HG03354 (cell line): ENCODE data around the gene PPP4R3A.
"Not testable (repeated sequence)": the region's sequence is repeated elsewhere in the genome, so short reads cannot be mapped to it uniquely, and the experiment has no call there.

Experiments used
- ATAC-seq: cut with Tn5 transposase; IDR thresholded peaks from one replicate; pipeline ENCODE4 v1.9.1; 2021; ENCODE audit warnings: mild to moderate bottlenecking; ENCODE audit not compliant: unreplicated experiment, poor library complexity, severe bottlenecking

The PPP4R3A gene

GRCh38 chr14:91510171-91511042 lies at the start of gene PPP4R3A:
PPP4R3A (minus strand) TSS chr14:91510310; CDS start chr14:91509647, 663 bp downstream.
- ATAC-seq, result peak; percentile 85

- ATAC-seq, result no peak
Observed at GRCh38 chr14:91555531-91555930, 45.4 kb upstream of the PPP4R3A start.

GRCh38 chr14:91554535-91555332 lies 44.6 kb upstream of the PPP4R3A start:
- ATAC-seq, result no peak

- no peak for ATAC-seq
Observed at GRCh38 chr14:91548108-91548507, 38.0 kb upstream of the PPP4R3A start.

- no peak for ATAC-seq
Observed at GRCh38 chr14:91545946-91546716, 36.0 kb upstream of the PPP4R3A start.

- ATAC-seq, result no peak
Observed at GRCh38 chr14:91545204-91545603, 35.1 kb upstream of the PPP4R3A start.

- ATAC-seq, result no peak
Observed at GRCh38 chr14:91536327-91536726, 26.2 kb upstream of the PPP4R3A start.

- not testable (repeated sequence) for ATAC-seq
Observed at GRCh38 chr14:91534059-91534458, 23.9 kb upstream of the PPP4R3A start.

- ATAC-seq, result no peak
Observed at GRCh38 chr14:91533623-91534022, 23.5 kb upstream of the PPP4R3A start.

- ATAC-seq, result no peak
Observed at GRCh38 chr14:91523972-91524371, 13.9 kb upstream of the PPP4R3A start.

- ATAC-seq, result no peak
Observed at GRCh38 chr14:91521061-91521640, 11.0 kb upstream of the PPP4R3A start.

GRCh38 chr14:91520138-91520537 lies 10.0 kb upstream of the PPP4R3A start:
- no peak for ATAC-seq

GRCh38 chr14:91519239-91520036 lies 9.3 kb upstream of the PPP4R3A start:
- ATAC-seq, result no peak

GRCh38 chr14:91516663-91517388 lies 6.7 kb upstream of the PPP4R3A start:
- no peak for ATAC-seq

GRCh38 chr14:91515979-91516378 lies 5.9 kb upstream of the PPP4R3A start:
- no peak for ATAC-seq

- no peak for ATAC-seq
Observed at GRCh38 chr14:91511043-91511383, 903 bp upstream of the PPP4R3A start.

GRCh38 chr14:91509878-91510170 lies 286 bp downstream of the PPP4R3A start:
- peak; percentile 37 for ATAC-seq

- peak; percentile 16 for ATAC-seq
Observed at GRCh38 chr14:91509083-91509877, 830 bp downstream of the PPP4R3A start.
